GM23338 (cell line): Measurements from ENCODE around the gene CRADD.

Experiments
- EZH2 ChIP-seq: fragments of 200-600 bp; sonication (generic); IDR thresholded peaks from one replicate; pipeline ENCODE4 v1.8.0; 2017; ENCODE audit warnings: antibody characterized with exemption, mild to moderate bottlenecking, low read depth; ENCODE audit not compliant: unreplicated experiment
- POLR2AphosphoS5 ChIP-seq: IDR thresholded peaks from 2 replicates; pipeline ENCODE4 v1.6.1; 2016; ENCODE audit warnings: antibody characterized with exemption, low read depth
- ZNF114 ChIP-seq: fragments of 250-450 bp; sonication (Bioruptor Pico); IDR thresholded peaks from 2 replicates; pipeline ENCODE4 v1.5.0; 2020; ENCODE audit warnings: mild to moderate bottlenecking, moderate library complexity
- ZNF331 ChIP-seq: fragments of 250-450 bp; sonication (Bioruptor Pico); IDR thresholded peaks from 2 replicates; pipeline ENCODE4 v1.5.0; 2020; ENCODE audit warnings: low read depth, mild to moderate bottlenecking, moderate library complexity
- TF ChIP-seq, protein P1 (sequence below): IDR thresholded peaks from one replicate; pipeline ENCODE4 v1.6.1; 2018; ENCODE audit warnings: antibody characterized with exemption; ENCODE audit not compliant: unreplicated experiment
- TF ChIP-seq, protein P2 (sequence below), 2 experiments: fragments of 200-600 bp in 1 of 2; sonication (generic) in 1 of 2; conservative IDR thresholded peaks; 2 replicates each; pipeline versions ENCODE4 v1.5.1 to v1.6.1; 2016 to 2017; ENCODE audit warnings: antibody characterized with exemption in 2 of 2, low read depth in 2 of 2, mild to moderate bottlenecking in 2 of 2, moderate library complexity in 1 of 2
- TF ChIP-seq, protein P3 (sequence below): fragments of 250-450 bp; sonication (Bioruptor Pico); IDR thresholded peaks from 2 replicates; pipeline ENCODE4 v1.5.0; 2020; ENCODE audit warnings: mild to moderate bottlenecking, moderate library complexity

DNA sequence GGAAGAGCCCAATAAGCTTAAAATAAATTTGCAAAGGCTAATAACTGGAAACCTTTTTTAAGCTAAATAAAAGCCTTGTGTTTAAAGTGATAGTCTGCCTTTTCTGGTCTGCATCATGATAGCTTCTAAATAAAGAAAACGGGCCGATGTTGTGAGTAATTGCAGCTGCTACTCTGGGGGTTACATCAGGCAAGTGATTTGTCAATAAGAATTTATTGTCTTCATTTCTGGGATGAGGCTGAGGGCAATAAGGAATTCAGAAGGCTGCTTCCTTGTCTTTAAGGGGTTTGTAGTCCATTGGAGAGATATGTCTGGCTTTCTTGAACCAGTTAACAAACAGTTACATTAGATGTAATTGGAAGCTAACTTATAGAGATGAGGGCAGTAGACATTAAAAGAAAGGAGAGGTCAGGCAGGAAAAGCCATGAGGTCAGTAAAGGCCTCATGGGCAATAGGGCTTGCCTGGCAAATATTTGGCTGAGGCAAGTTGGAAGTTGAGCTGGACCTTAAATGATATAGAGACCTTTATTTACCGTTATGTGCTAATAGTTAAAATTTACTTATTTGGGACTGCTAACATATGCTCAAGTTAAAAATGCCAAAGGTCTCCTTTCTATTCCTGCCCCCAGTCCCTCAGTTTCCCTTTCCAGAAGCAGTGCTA lies 85.0 kb downstream of the CRADD start:
- TF ChIP-seq, protein P1, sequence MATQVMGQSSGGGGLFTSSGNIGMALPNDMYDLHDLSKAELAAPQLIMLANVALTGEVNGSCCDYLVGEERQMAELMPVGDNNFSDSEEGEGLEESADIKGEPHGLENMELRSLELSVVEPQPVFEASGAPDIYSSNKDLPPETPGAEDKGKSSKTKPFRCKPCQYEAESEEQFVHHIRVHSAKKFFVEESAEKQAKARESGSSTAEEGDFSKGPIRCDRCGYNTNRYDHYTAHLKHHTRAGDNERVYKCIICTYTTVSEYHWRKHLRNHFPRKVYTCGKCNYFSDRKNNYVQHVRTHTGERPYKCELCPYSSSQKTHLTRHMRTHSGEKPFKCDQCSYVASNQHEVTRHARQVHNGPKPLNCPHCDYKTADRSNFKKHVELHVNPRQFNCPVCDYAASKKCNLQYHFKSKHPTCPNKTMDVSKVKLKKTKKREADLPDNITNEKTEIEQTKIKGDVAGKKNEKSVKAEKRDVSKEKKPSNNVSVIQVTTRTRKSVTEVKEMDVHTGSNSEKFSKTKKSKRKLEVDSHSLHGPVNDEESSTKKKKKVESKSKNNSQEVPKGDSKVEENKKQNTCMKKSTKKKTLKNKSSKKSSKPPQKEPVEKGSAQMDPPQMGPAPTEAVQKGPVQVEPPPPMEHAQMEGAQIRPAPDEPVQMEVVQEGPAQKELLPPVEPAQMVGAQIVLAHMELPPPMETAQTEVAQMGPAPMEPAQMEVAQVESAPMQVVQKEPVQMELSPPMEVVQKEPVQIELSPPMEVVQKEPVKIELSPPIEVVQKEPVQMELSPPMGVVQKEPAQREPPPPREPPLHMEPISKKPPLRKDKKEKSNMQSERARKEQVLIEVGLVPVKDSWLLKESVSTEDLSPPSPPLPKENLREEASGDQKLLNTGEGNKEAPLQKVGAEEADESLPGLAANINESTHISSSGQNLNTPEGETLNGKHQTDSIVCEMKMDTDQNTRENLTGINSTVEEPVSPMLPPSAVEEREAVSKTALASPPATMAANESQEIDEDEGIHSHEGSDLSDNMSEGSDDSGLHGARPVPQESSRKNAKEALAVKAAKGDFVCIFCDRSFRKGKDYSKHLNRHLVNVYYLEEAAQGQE: no peak
- TF ChIP-seq, protein P2, sequence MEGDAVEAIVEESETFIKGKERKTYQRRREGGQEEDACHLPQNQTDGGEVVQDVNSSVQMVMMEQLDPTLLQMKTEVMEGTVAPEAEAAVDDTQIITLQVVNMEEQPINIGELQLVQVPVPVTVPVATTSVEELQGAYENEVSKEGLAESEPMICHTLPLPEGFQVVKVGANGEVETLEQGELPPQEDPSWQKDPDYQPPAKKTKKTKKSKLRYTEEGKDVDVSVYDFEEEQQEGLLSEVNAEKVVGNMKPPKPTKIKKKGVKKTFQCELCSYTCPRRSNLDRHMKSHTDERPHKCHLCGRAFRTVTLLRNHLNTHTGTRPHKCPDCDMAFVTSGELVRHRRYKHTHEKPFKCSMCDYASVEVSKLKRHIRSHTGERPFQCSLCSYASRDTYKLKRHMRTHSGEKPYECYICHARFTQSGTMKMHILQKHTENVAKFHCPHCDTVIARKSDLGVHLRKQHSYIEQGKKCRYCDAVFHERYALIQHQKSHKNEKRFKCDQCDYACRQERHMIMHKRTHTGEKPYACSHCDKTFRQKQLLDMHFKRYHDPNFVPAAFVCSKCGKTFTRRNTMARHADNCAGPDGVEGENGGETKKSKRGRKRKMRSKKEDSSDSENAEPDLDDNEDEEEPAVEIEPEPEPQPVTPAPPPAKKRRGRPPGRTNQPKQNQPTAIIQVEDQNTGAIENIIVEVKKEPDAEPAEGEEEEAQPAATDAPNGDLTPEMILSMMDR (conservative IDR thresholded peaks at IDR 0.05; ENCODE audit: low read depth in 2 of 2): no peak
- TF ChIP-seq EZH2: no peak
- no peak for TF ChIP-seq POLR2AphosphoS5
- TF ChIP-seq ZNF331 (CRISPR knock-in tag): no peak
- TF ChIP-seq ZNF114: no peak
- TF ChIP-seq, protein P3, sequence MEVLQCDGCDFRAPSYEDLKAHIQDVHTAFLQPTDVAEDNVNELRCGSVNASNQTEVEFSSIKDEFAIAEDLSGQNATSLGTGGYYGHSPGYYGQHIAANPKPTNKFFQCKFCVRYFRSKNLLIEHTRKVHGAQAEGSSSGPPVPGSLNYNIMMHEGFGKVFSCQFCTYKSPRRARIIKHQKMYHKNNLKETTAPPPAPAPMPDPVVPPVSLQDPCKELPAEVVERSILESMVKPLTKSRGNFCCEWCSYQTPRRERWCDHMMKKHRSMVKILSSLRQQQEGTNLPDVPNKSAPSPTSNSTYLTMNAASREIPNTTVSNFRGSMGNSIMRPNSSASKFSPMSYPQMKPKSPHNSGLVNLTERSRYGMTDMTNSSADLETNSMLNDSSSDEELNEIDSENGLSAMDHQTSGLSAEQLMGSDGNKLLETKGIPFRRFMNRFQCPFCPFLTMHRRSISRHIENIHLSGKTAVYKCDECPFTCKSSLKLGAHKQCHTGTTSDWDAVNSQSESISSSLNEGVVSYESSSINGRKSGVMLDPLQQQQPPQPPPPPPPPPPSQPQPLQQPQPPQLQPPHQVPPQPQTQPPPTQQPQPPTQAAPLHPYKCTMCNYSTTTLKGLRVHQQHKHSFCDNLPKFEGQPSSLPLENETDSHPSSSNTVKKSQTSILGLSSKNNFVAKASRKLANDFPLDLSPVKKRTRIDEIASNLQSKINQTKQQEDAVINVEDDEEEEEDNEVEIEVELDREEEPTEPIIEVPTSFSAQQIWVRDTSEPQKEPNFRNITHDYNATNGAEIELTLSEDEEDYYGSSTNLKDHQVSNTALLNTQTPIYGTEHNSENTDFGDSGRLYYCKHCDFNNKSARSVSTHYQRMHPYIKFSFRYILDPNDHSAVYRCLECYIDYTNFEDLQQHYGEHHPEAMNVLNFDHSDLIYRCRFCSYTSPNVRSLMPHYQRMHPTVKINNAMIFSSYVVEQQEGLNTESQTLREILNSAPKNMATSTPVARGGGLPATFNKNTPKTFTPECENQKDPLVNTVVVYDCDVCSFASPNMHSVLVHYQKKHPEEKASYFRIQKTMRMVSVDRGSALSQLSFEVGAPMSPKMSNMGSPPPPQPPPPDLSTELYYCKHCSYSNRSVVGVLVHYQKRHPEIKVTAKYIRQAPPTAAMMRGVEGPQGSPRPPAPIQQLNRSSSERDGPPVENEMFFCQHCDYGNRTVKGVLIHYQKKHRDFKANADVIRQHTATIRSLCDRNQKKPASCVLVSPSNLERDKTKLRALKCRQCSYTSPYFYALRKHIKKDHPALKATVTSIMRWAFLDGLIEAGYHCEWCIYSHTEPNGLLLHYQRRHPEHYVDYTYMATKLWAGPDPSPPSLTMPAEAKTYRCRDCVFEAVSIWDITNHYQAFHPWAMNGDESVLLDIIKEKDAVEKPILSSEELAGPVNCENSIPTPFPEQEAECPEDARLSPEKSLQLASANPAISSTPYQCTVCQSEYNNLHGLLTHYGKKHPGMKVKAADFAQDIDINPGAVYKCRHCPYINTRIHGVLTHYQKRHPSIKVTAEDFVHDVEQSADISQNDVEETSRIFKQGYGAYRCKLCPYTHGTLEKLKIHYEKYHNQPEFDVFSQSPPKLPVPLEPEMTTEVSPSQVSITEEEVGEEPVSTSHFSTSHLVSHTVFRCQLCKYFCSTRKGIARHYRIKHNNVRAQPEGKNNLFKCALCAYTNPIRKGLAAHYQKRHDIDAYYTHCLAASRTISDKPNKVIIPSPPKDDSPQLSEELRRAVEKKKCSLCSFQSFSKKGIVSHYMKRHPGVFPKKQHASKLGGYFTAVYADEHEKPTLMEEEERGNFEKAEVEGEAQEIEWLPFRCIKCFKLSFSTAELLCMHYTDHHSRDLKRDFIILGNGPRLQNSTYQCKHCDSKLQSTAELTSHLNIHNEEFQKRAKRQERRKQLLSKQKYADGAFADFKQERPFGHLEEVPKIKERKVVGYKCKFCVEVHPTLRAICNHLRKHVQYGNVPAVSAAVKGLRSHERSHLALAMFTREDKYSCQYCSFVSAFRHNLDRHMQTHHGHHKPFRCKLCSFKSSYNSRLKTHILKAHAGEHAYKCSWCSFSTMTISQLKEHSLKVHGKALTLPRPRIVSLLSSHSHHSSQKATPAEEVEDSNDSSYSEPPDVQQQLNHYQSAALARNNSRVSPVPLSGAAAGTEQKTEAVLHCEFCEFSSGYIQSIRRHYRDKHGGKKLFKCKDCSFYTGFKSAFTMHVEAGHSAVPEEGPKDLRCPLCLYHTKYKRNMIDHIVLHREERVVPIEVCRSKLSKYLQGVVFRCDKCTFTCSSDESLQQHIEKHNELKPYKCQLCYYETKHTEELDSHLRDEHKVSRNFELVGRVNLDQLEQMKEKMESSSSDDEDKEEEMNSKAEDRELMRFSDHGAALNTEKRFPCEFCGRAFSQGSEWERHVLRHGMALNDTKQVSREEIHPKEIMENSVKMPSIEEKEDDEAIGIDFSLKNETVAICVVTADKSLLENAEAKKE (CRISPR knock-in tag): no peak
